Endothelial cell of umbilical vein (primary cell): ENCODE data around the gene IQGAP3.

ENCODE experiments used
- CTCF ChIP-seq, 2 donors: IDR thresholded peaks; 1 replicate in 1 of 2; 2 replicates in 1 of 2; pipeline ENCODE4 v1.5.1; 2011; ENCODE audit warnings: low read length in 2 of 2, mild to moderate bottlenecking in 2 of 2, moderate library complexity in 2 of 2, control low read depth in 1 of 2, inconsistent platforms in 1 of 2, low read depth in 1 of 2; ENCODE audit not compliant: insufficient read depth in 1 of 2; ENCODE audit errors: extremely low read depth in 1 of 2
- EZH2 ChIP-seq: IDR thresholded peaks from 2 replicates; pipeline ENCODE4 v1.6.1; 2012; ENCODE audit warnings: borderline replicate concordance, low read depth, mild to moderate bottlenecking, moderate library complexity, low read length, inconsistent platforms; ENCODE audit not compliant: severe bottlenecking
- POLR2A ChIP-seq: IDR thresholded peaks from 2 replicates; pipeline ENCODE4 v1.6.1; 2012; ENCODE audit warnings: low read depth, mild to moderate bottlenecking, control low read depth, low read length
- POLR2AphosphoS5 ChIP-seq: IDR thresholded peaks from 2 replicates; pipeline ENCODE4 v1.6.1; 2012; ENCODE audit warnings: low read depth, mild to moderate bottlenecking, control low read depth, low read length, moderate library complexity; ENCODE audit not compliant: insufficient read depth

GRCh38 chr1:156508955-156509234, 63.5 kb downstream of the IQGAP3 start:
- TF ChIP-seq POLR2AphosphoS5 (no peak), POLR2A (no peak), CTCF (IDR thresholded peaks at IDR 0.05; ENCODE audit: extremely low read depth in 1 of 2, insufficient read depth in 1 of 2, low read depth in 1 of 2, low read length in 2 of 2) (no peak), EZH2 (no peak)
